GM23338 (cell line): Measurements from ENCODE around the gene CCDC40. TPM values are rescaled to one million over a fixed set of nuclear protein-coding genes. Genes with fewer than 3 reads are reported as not detected.
A peak's percentile ranks its signal among the peaks of the same experiment; 100 is the strongest.

Experiments used
- ATAC-seq: fragments of 200-7000 bp; cut with Tn5 transposase; 3 replicates; pipeline ENCODE4 v1.9.1; 2020
- DNase-seq: peaks from one replicate; pipeline ENCODE4 v3.0.0-alpha.2; 2015; ENCODE audit warnings: low spot score
- H2AFZ ChIP-seq: fragments of 200-600 bp; sonication (generic); 2 replicates; pipeline ENCODE4 v1.8.0; 2016; ENCODE audit warnings: antibody characterized with exemption, mild to moderate bottlenecking, moderate library complexity
- H3F3A ChIP-seq: fragments of 200-600 bp; sonication (generic); replicated peaks from 2 replicates; pipeline ENCODE4 v1.8.0; 2017; ENCODE audit warnings: antibody characterized with exemption, mixed run types, low read depth
- H3K27ac ChIP-seq: fragments of 200-600 bp; sonication (generic); 2 replicates; pipeline ENCODE4 v1.6.1; 2016; ENCODE audit warnings: low read depth
- H3K27me3 ChIP-seq: fragments of 200-600 bp; sonication (generic); 2 replicates; pipeline ENCODE4 v1.8.0; 2016; ENCODE audit warnings: mild to moderate bottlenecking, mixed run types, moderate library complexity; ENCODE audit not compliant: insufficient read depth
- H3K36me3 ChIP-seq: fragments of 200-600 bp; sonication (generic); 2 replicates; pipeline ENCODE4 v1.8.0; 2016; ENCODE audit warnings: mild to moderate bottlenecking; ENCODE audit not compliant: insufficient read depth
- H3K4me1 ChIP-seq: fragments of 200-600 bp; sonication (generic); 2 replicates; pipeline ENCODE4 v1.8.0; 2016; ENCODE audit warnings: mild to moderate bottlenecking, moderate library complexity; ENCODE audit not compliant: insufficient read depth
- H3K4me2 ChIP-seq: fragments of 200-600 bp; sonication (generic); 2 replicates; pipeline ENCODE4 v1.7.1; 2017; ENCODE audit warnings: mixed run types
- H3K4me3 ChIP-seq: fragments of 200-600 bp; sonication (generic); 2 replicates; pipeline ENCODE4 v1.6.1; 2016; ENCODE audit warnings: mixed run types
- H3K79me2 ChIP-seq: fragments of 200-600 bp; sonication (generic); replicated peaks from 2 replicates; pipeline ENCODE4 v1.8.0; 2017; ENCODE audit warnings: mild to moderate bottlenecking; ENCODE audit not compliant: insufficient read depth
- H3K9me2 ChIP-seq: fragments of 200-600 bp; sonication (generic); 2 replicates; pipeline ENCODE4 v1.8.0; 2017; ENCODE audit not compliant: insufficient read depth
- H4K20me1 ChIP-seq: fragments of 200-600 bp; sonication (generic); replicated peaks from 2 replicates; pipeline ENCODE4 v1.8.0; 2017; ENCODE audit warnings: mild to moderate bottlenecking; ENCODE audit not compliant: insufficient read depth
- H3K27ac Mint-ChIP-seq: 2 replicates; pipeline ENCODE4 v1.8.0; 2020; ENCODE audit warnings: inconsistent platforms, mild to moderate bottlenecking, moderate library complexity, mixed read lengths
- H3K27me3 Mint-ChIP-seq: 3 replicates; pipeline ENCODE4 v1.8.0; 2022; ENCODE audit warnings: low read depth, mild to moderate bottlenecking, moderate library complexity, mixed read lengths, inconsistent platforms; ENCODE audit not compliant: insufficient read depth, poor library complexity
- H3K36me3 Mint-ChIP-seq: 3 replicates; pipeline ENCODE4 v1.8.0; 2021; ENCODE audit warnings: low read depth, mild to moderate bottlenecking, inconsistent platforms, moderate library complexity, mixed read lengths
- H3K4me1 Mint-ChIP-seq: 3 replicates; pipeline ENCODE4 v1.8.0; 2020; ENCODE audit warnings: mild to moderate bottlenecking, inconsistent platforms, mixed read lengths
- H3K4me3 Mint-ChIP-seq: 3 replicates; pipeline ENCODE4 v1.8.0; 2021; ENCODE audit warnings: moderate library complexity, mild to moderate bottlenecking, inconsistent platforms, mixed read lengths
- H3K9me3 Mint-ChIP-seq: 3 replicates; pipeline ENCODE4 v1.8.0; 2020; ENCODE audit warnings: moderate library complexity, mild to moderate bottlenecking, inconsistent platforms, mixed read lengths
- CREB1 ChIP-seq: fragments of 250-450 bp; sonication (Bioruptor Pico); IDR thresholded peaks from 2 replicates; pipeline ENCODE4 v1.5.0; 2020; ENCODE audit warnings: low read depth, mild to moderate bottlenecking, moderate library complexity
- CTCF ChIP-seq, 2 experiments: fragments of 200-600 bp in 1 of 2; sonication (generic) in 1 of 2; conservative IDR thresholded peaks; 2 replicates each; pipeline versions ENCODE4 v1.5.1 to v1.6.1; 2016 to 2017; ENCODE audit warnings: antibody characterized with exemption in 2 of 2, low read depth in 2 of 2, mild to moderate bottlenecking in 2 of 2, moderate library complexity in 1 of 2
- EZH2 ChIP-seq: fragments of 200-600 bp; sonication (generic); IDR thresholded peaks from one replicate; pipeline ENCODE4 v1.8.0; 2017; ENCODE audit warnings: antibody characterized with exemption, mild to moderate bottlenecking, low read depth; ENCODE audit not compliant: unreplicated experiment
- EZH2phosphoT487 ChIP-seq: fragments of 200-600 bp; sonication (generic); IDR thresholded peaks from one replicate; pipeline ENCODE4 v1.8.1; 2018; ENCODE audit warnings: antibody characterized with exemption; ENCODE audit not compliant: unreplicated experiment
- POLR2AphosphoS5 ChIP-seq: IDR thresholded peaks from 2 replicates; pipeline ENCODE4 v1.6.1; 2016; ENCODE audit warnings: antibody characterized with exemption, low read depth
- REST ChIP-seq: IDR thresholded peaks from one replicate; pipeline ENCODE4 v1.6.1; 2018; ENCODE audit warnings: antibody characterized with exemption; ENCODE audit not compliant: unreplicated experiment
- STAT1 ChIP-seq: IDR thresholded peaks from one replicate; pipeline ENCODE4 v1.6.1; 2016; ENCODE audit warnings: antibody characterized with exemption; ENCODE audit not compliant: unreplicated experiment
- ZNF331 ChIP-seq: fragments of 250-450 bp; sonication (Bioruptor Pico); IDR thresholded peaks from 2 replicates; pipeline ENCODE4 v1.5.0; 2020; ENCODE audit warnings: low read depth, mild to moderate bottlenecking, moderate library complexity
- ZNF462 ChIP-seq: fragments of 250-450 bp; sonication (Bioruptor Pico); IDR thresholded peaks from 2 replicates; pipeline ENCODE4 v1.5.0; 2020; ENCODE audit warnings: mild to moderate bottlenecking, moderate library complexity
- polyA plus RNA-seq: library from polyadenylated mRNA; unstranded; fragments of >200 nt; fragmentation: Nextera tagmentation; extraction: Ambion mirVana; gene quantifications from 2 replicates; pipeline ENCODE4 v1.2.1, GENCODE V29; 2016
- total RNA-seq: library from RNA; depleted of rRNA; stranded (reverse); fragments of >200 nt; shearing (Covaris generic); gene quantifications from 2 replicates; pipeline ENCODE4 v1.2.3, GENCODE V29; 2014

The CCDC40 gene
- total and polyA plus RNA-seq, 2 experiments from 2014 or later = 7.6 to 8.1 TPM

GRCh38 chr17:80099291-80100034, 63.0 kb downstream of the CCDC40 start (continued):
- TF ChIP-seq REST (no peak), POLR2AphosphoS5 (no peak), CREB1 (no peak), ZNF331 (CRISPR knock-in tag) (no peak)

- no peaks in the 10 kb centered on the region for H3K36me3 ChIP-seq
- H3K9me3 Mint-ChIP-seq = no peaks in the 10 kb centered on the region; the same call in 2 of the 3 replicates
- H3K79me2 ChIP-seq = 0 out of 2 replicates have a peak, but pooled peaks cover 5% of the 10 kb centered on the region
- peaks cover 17% of the 10 kb centered on the region for H3K27me3 Mint-ChIP-seq
- H3K4me1 Mint-ChIP-seq = peaks cover 22% of the 10 kb centered on the region
- peaks cover 8% of the 10 kb centered on the region; the same call in 1 of the 2 replicates for H3K27me3 ChIP-seq
- DNase-seq (no peak), ATAC-seq (no peak)
- no peaks in the 10 kb centered on the region; the same call in 2 of the 3 replicates for H3K36me3 Mint-ChIP-seq
- H3K4me3 Mint-ChIP-seq = no peak overlapping the region
- no peak overlapping the region for H3K27ac Mint-ChIP-seq
- H3K27ac ChIP-seq = no peak overlapping the region
- H3K9me2 ChIP-seq = no peaks in the 10 kb centered on the region
- no peaks in the 10 kb centered on the region for H4K20me1 ChIP-seq
- peaks cover 10% of the 10 kb centered on the region; the same call in 1 of the 2 replicates for H3K4me1 ChIP-seq
- H3F3A ChIP-seq = 0 out of 2 replicates have a peak, but pooled peaks cover 4% of the 10 kb centered on the region
- H3K4me2 ChIP-seq = no peak overlapping the region
- H3K4me3 ChIP-seq = no peak overlapping the region
- 0 out of 2 replicates have a peak overlapping the region, but pooled peaks have one; percentile 63 for H2AFZ ChIP-seq
- no peak for TF ChIP-seq STAT1
- TF ChIP-seq REST = no peak
- no peak for TF ChIP-seq ZNF462 (CRISPR knock-in tag)
- TF ChIP-seq CREB1 = no peak
- TF ChIP-seq EZH2 = no peak
- TF ChIP-seq CTCF (conservative IDR thresholded peaks at IDR 0.05; ENCODE audit: low read depth in 2 of 2) = no peak
- TF ChIP-seq EZH2phosphoT487 = no peak
Observed at GRCh38 chr17:80100035-80100323, 63.5 kb downstream of the CCDC40 start.
